CD4-positive, alpha-beta memory T cell (primary cell): ENCODE measurements around the gene OR6V1. TPM values are rescaled to one million over a fixed set of nuclear protein-coding genes. Genes with fewer than 3 reads are reported as not detected.

ENCODE experiments used
- CTCF ChIA-PET: fragments of 350-600 bp; sonication (Branson Sonifier 250); formaldehyde crosslinking; loops from one replicate; lab custom pipeline; 2021; ENCODE audit warnings: inconsistent platforms; ENCODE audit not compliant: partially characterized antibody; lab: Charles Lee
- POLR2A ChIA-PET: fragments of 350-600 bp; sonication (Branson Sonifier 250); formaldehyde crosslinking; loops from one replicate; lab custom pipeline; 2021; ENCODE audit not compliant: partially characterized antibody; lab: Charles Lee
- DNase-seq, 5 donors: peaks; one replicate each; pipeline versions ENCODE4 v3.0.0 to v3.0.0-alpha.2; 2020 to 2022; ENCODE audit warnings: mixed read lengths in 1 of 5
- H3K27ac ChIP-seq: one replicate; pipeline ENCODE4 v1.7.0; 2013; ENCODE audit warnings: low read depth, low read length
- H3K27me3 ChIP-seq: 2 replicates; pipeline ENCODE4 v1.7.0; 2013; ENCODE audit warnings: mild to moderate bottlenecking, low read length, moderate library complexity; ENCODE audit not compliant: insufficient read depth
- H3K36me3 ChIP-seq: 2 replicates; pipeline ENCODE4 v1.7.0; 2013; ENCODE audit warnings: mild to moderate bottlenecking, low read length, moderate library complexity; ENCODE audit not compliant: insufficient read depth
- H3K4me1 ChIP-seq: 2 replicates; pipeline ENCODE4 v1.7.0; 2013; ENCODE audit warnings: mild to moderate bottlenecking, low read length, moderate library complexity; ENCODE audit not compliant: insufficient read depth
- H3K4me3 ChIP-seq, 2 donors: one replicate each; pipeline ENCODE4 v1.7.0; 2013; ENCODE audit warnings: low read length in 2 of 2, mild to moderate bottlenecking in 1 of 2
- H3K9me3 ChIP-seq, 2 donors: one replicate each; pipeline ENCODE4 v1.7.0; 2013; ENCODE audit warnings: low read length in 2 of 2, control low read depth in 1 of 2; ENCODE audit not compliant: control insufficient read depth in 1 of 2
- H3K27ac Mint-ChIP-seq, 7 donors: one replicate each; pipeline ENCODE4 v1.8.0; 2020 to 2021; ENCODE audit warnings: mixed read lengths in 7 of 7, mild to moderate bottlenecking in 6 of 7, inconsistent platforms in 3 of 7, moderate library complexity in 3 of 7
- H3K27me3 Mint-ChIP-seq, 2 donors: one replicate each; pipeline ENCODE4 v1.8.0; 2020 to 2021; ENCODE audit warnings: mixed read lengths in 2 of 2
- H3K36me3 Mint-ChIP-seq, 2 donors: one replicate each; pipeline ENCODE4 v1.8.0; 2020 to 2021; ENCODE audit warnings: mixed read lengths in 2 of 2, inconsistent platforms in 1 of 2, mild to moderate bottlenecking in 1 of 2
- H3K4me1 Mint-ChIP-seq, 4 donors: one replicate each; pipeline ENCODE4 v1.8.0; 2020 to 2021; ENCODE audit warnings: mixed read lengths in 4 of 4, mild to moderate bottlenecking in 1 of 4
- H3K4me3 Mint-ChIP-seq, 8 donors: one replicate each; pipeline ENCODE4 v1.8.0; 2020 to 2021; ENCODE audit warnings: mixed read lengths in 8 of 8, mild to moderate bottlenecking in 7 of 8, moderate library complexity in 6 of 8, inconsistent platforms in 3 of 8
- H3K9me3 Mint-ChIP-seq, 8 donors: one replicate each; pipeline ENCODE4 v1.8.0; 2020 to 2021; ENCODE audit warnings: mixed read lengths in 8 of 8, mild to moderate bottlenecking in 5 of 8, inconsistent platforms in 3 of 8, moderate library complexity in 1 of 8
- intact Hi-C: fragments of 100-400 bp; cut with micrococcal nuclease; formaldehyde crosslinking; loops from one replicate; pipeline ENCODE4 v1.15.1; 2023
- polyA plus RNA-seq, 2 donors: library from polyadenylated mRNA; unstranded; fragments of 300-500 nt; fragmentation: Illumina TruSeq; gene quantifications; one replicate each; pipeline ENCODE4 v1.2.3, GENCODE V29; 2021
- total RNA-seq, 2 experiments: library from RNA; stranded (reverse); gene quantifications; one replicate each; pipeline ENCODE4 v1.2.3, GENCODE V29; 2021

Gene OR6V1
- total and polyA plus RNA-seq, 4 experiments from 2014 or later, result not detected

GRCh38 chr7:143050931-143051330, 1.2 kb upstream of the OR6V1 start:
- peaks cover 0 to 2% (median 0%) of the 10 kb centered on the region in 8 donors for H3K9me3 Mint-ChIP-seq

GRCh38 chr7:143054621-143055020, 2.5 kb downstream of the OR6V1 start:
- Histone ChIP-seq H3K4me1 (no peaks in the 10 kb centered on the region), H3K36me3 (no peaks in the 10 kb centered on the region), H3K9me3 (no peaks in the 10 kb centered on the region), H3K27ac (no peak overlapping the region), H3K4me3 (no peak overlapping the region), H3K27me3 (no peaks in the 10 kb centered on the region)
- no peaks in the 10 kb centered on the region for H3K36me3 Mint-ChIP-seq
- H3K27ac Mint-ChIP-seq, result peak overlapping the region in 1 of 7 donors; percentile 59
- intact Hi-C loops, result no loop called here
- H3K9me3 Mint-ChIP-seq, result peaks cover 0 to 2% (median 0%) of the 10 kb centered on the region in 8 donors
- no peak for DNase-seq
- H3K4me3 Mint-ChIP-seq, result no peak overlapping the region
- CTCF ChIA-PET, result no interaction called here
- POLR2A ChIA-PET, result no interaction called here
- H3K4me1 Mint-ChIP-seq, result no peaks in the 10 kb centered on the region
- peaks cover 9 to 24% of the 10 kb centered on the region in 2 donors for H3K27me3 Mint-ChIP-seq

More at GRCh38 chr7:143050931-143051330, 1.2 kb upstream of the OR6V1 start:
- DNase-seq, result no peak
- no peaks in the 10 kb centered on the region for H3K9me3 ChIP-seq
- ChIA-PET CTCF (no interaction called here), POLR2A (no interaction called here)
- peaks cover 2 to 15% of the 10 kb centered on the region in 2 donors for H3K27me3 Mint-ChIP-seq
- H3K36me3 ChIP-seq, result no peaks in the 10 kb centered on the region
- H3K4me1 Mint-ChIP-seq, result peaks cover 0 to 2% (median 0%) of the 10 kb centered on the region in 4 donors
- intact Hi-C loops, result no loop called here
- H3K4me3 ChIP-seq, result no peak overlapping the region
- H3K4me1 ChIP-seq, result no peaks in the 10 kb centered on the region
- no peaks in the 10 kb centered on the region for H3K27me3 ChIP-seq
- H3K4me3 Mint-ChIP-seq, result no peak overlapping the region
- no peaks in the 10 kb centered on the region for H3K36me3 Mint-ChIP-seq
- H3K27ac Mint-ChIP-seq, result no peak overlapping the region
- no peak overlapping the region for H3K27ac ChIP-seq

- Mint-ChIP-seq H3K9me3 (peaks cover 0 to 2% (median 0%) of the 10 kb centered on the region in 8 donors), H3K27me3 (peaks cover 9 to 24% of the 10 kb centered on the region in 2 donors), H3K27ac (no peak overlapping the region), H3K36me3 (no peaks in the 10 kb centered on the region), H3K4me1 (no peaks in the 10 kb centered on the region), H3K4me3 (no peak overlapping the region)
- Histone ChIP-seq H3K27me3 (no peaks in the 10 kb centered on the region), H3K9me3 (no peaks in the 10 kb centered on the region), H3K27ac (no peak overlapping the region), H3K36me3 (no peaks in the 10 kb centered on the region), H3K4me3 (no peak overlapping the region), H3K4me1 (no peaks in the 10 kb centered on the region)
- POLR2A ChIA-PET, result no interaction called here
- CTCF ChIA-PET, result no interaction called here
- DNase-seq, result no peak
- intact Hi-C loops, result no loop called here
Measured at GRCh38 chr7:143055754-143056153, 3.6 kb downstream of the OR6V1 start.

- Mint-ChIP-seq H3K27ac (no peak overlapping the region), H3K9me3 (peaks cover 0 to 3% (median 0%) of the 10 kb centered on the region in 8 donors), H3K36me3 (no peaks in the 10 kb centered on the region), H3K4me1 (no peaks in the 10 kb centered on the region), H3K27me3 (peaks cover 0 to 7% of the 10 kb centered on the region in 2 donors), H3K4me3 (no peak overlapping the region)
- ChIA-PET CTCF (no interaction called here), POLR2A (no interaction called here)
- H3K4me1 ChIP-seq, result no peaks in the 10 kb centered on the region
- no peaks in the 10 kb centered on the region for H3K9me3 ChIP-seq
- intact Hi-C loops, result no loop called here
- H3K27me3 ChIP-seq, result no peaks in the 10 kb centered on the region
- no peak overlapping the region for H3K27ac ChIP-seq
- no peak overlapping the region for H3K4me3 ChIP-seq
- no peaks in the 10 kb centered on the region for H3K36me3 ChIP-seq
- no peak for DNase-seq
Measured at GRCh38 chr7:143063741-143064140, 11.6 kb downstream of the OR6V1 start.

- Histone ChIP-seq H3K27me3 (no peaks in the 10 kb centered on the region), H3K9me3 (no peaks in the 10 kb centered on the region), H3K27ac (no peak overlapping the region), H3K4me3 (no peak overlapping the region), H3K4me1 (no peaks in the 10 kb centered on the region), H3K36me3 (no peaks in the 10 kb centered on the region)
- Mint-ChIP-seq H3K27me3 (peaks cover 9 to 15% of the 10 kb centered on the region in 2 donors), H3K36me3 (no peaks in the 10 kb centered on the region), H3K4me3 (no peak overlapping the region), H3K9me3 (peaks cover 0 to 3% (median under 1%) of the 10 kb centered on the region in 8 donors), H3K4me1 (no peaks in the 10 kb centered on the region), H3K27ac (no peak overlapping the region)
- DNase-seq, result no peak
- CTCF ChIA-PET, result no interaction called here
- POLR2A ChIA-PET, result no interaction called here
- intact Hi-C loops, result no loop called here
Measured at GRCh38 chr7:143068446-143068845, 16.3 kb downstream of the OR6V1 start.

- Histone ChIP-seq H3K27me3 (no peaks in the 10 kb centered on the region), H3K4me3 (no peak overlapping the region), H3K4me1 (no peaks in the 10 kb centered on the region), H3K9me3 (no peaks in the 10 kb centered on the region), H3K27ac (no peak overlapping the region), H3K36me3 (no peaks in the 10 kb centered on the region)
- H3K9me3 Mint-ChIP-seq, result peaks cover 0 to 3% (median 0%) of the 10 kb centered on the region in 8 donors
- intact Hi-C loops, result no loop called here
- DNase-seq, result no peak
- peak overlapping the region in 1 of 8 donors; percentile 42 for H3K4me3 Mint-ChIP-seq
- H3K27ac Mint-ChIP-seq, result no peak overlapping the region
- H3K4me1 Mint-ChIP-seq, result no peaks in the 10 kb centered on the region
- ChIA-PET POLR2A (no interaction called here), CTCF (no interaction called here)
- peaks cover 13 to 16% of the 10 kb centered on the region in 2 donors for H3K27me3 Mint-ChIP-seq
- no peaks in the 10 kb centered on the region for H3K36me3 Mint-ChIP-seq
Measured at GRCh38 chr7:143069912-143070500, 17.9 kb downstream of the OR6V1 start.

GRCh38 chr7:143073556-143073955, 21.4 kb downstream of the OR6V1 start:
- Mint-ChIP-seq H3K9me3 (peaks cover 0 to 10% (median 3%) of the 10 kb centered on the region in 8 donors), H3K27ac (no peak overlapping the region), H3K27me3 (peaks cover 18 to 28% of the 10 kb centered on the region in 2 donors), H3K36me3 (no peaks in the 10 kb centered on the region), H3K4me3 (no peak overlapping the region), H3K4me1 (no peaks in the 10 kb centered on the region)
- Histone ChIP-seq H3K27me3 (no peaks in the 10 kb centered on the region), H3K36me3 (no peaks in the 10 kb centered on the region), H3K27ac (no peak overlapping the region), H3K9me3 (no peaks in the 10 kb centered on the region), H3K4me3 (no peak overlapping the region), H3K4me1 (no peaks in the 10 kb centered on the region)
- no peak for DNase-seq
- ChIA-PET POLR2A (no interaction called here), CTCF (no interaction called here)
- intact Hi-C loops, result no loop called here
